ENCODE measurements around the gene GP1BA.

Gene GP1BA

GRCh38 chr17:4967539-4968485, 35.7 kb downstream of the GP1BA start, which contains the start of gene SPAG7 (continued):
- TF ChIP-seq ZNF530 (tag by site-specific recombination; IDR thresholded peaks at IDR 0.05; ENCODE audit: low read depth) (no peak), ZSCAN5A (tag by site-specific recombination; IDR thresholded peaks at IDR 0.05) (no peak), ZBTB8A (tag by site-specific recombination; IDR thresholded peaks at IDR 0.05) (peak; percentile 79), PRDM2 (tag by site-specific recombination; IDR thresholded peaks at IDR 0.05; ENCODE audit: borderline replicate concordance) (0 out of 2 replicates have a peak, but pooled peaks have one; percentile 68), ZNF580 (tag by site-specific recombination; IDR thresholded peaks at IDR 0.05) (peak; percentile 8; the same call in 1 of the 2 replicates), YY2 (tag by site-specific recombination; IDR thresholded peaks at IDR 0.05) (peak; percentile 98), ZBTB10 (tag by site-specific recombination; IDR thresholded peaks at IDR 0.05) (0 out of 2 replicates have a peak, but pooled peaks have one; percentile 20), PRDM10 (tag by site-specific recombination; IDR thresholded peaks at IDR 0.05) (no peak), KLF7 (tag by site-specific recombination; IDR thresholded peaks at IDR 0.05; ENCODE audit: borderline replicate concordance) (peak; percentile 82; the same call in 1 of the 2 replicates), ZSCAN30 (tag by site-specific recombination; IDR thresholded peaks at IDR 0.05) (peak; percentile 91)

Data from HEK293 (cell line).